GM19035 (cell line): ENCODE data around the gene RNPEPL1.

Experiments used
- ATAC-seq: cut with Tn5 transposase; IDR thresholded peaks from one replicate; pipeline ENCODE4 v1.9.1; 2021; ENCODE audit not compliant: unreplicated experiment

Gene RNPEPL1

GRCh38 chr2:240563951-240564560 is 4.2 kb upstream of the RNPEPL1 start:
- no peak for ATAC-seq

GRCh38 chr2:240564561-240565332 is 3.5 kb upstream of the RNPEPL1 start:
- ATAC-seq: no peak

GRCh38 chr2:240565333-240566202 is 2.7 kb upstream of the RNPEPL1 start:
- ATAC-seq: peak; percentile 33

GRCh38 chr2:240566203-240567136 is 1.8 kb upstream of the RNPEPL1 start:
- ATAC-seq: peak; percentile 50

GRCh38 chr2:240567137-240567871 is 980 bp upstream of the RNPEPL1 start:
- ATAC-seq: no peak

- ATAC-seq: peak; percentile 23
These were observed 616 bp downstream of the RNPEPL1 start for GRCh38 chr2:240568678-240569522.

- ATAC-seq: no peak
These were observed 1.3 kb downstream of the RNPEPL1 start for GRCh38 chr2:240569523-240569997.

GRCh38 chr2:240569998-240570530 is 1.8 kb downstream of the RNPEPL1 start:
- ATAC-seq: no peak

- no peak for ATAC-seq
These were observed 2.4 kb downstream of the RNPEPL1 start for GRCh38 chr2:240570531-240571313.

- ATAC-seq: no peak
These were observed 3.2 kb downstream of the RNPEPL1 start for GRCh38 chr2:240571314-240571973.

- no peak for ATAC-seq
These were observed 4.1 kb downstream of the RNPEPL1 start for GRCh38 chr2:240572141-240573031.

GRCh38 chr2:240573071-240573515 is 4.8 kb downstream of the RNPEPL1 start:
- ATAC-seq: no peak

- ATAC-seq: no peak
These were observed 5.5 kb downstream of the RNPEPL1 start for GRCh38 chr2:240573516-240574385.

- ATAC-seq: no peak
These were observed 6.3 kb downstream of the RNPEPL1 start for GRCh38 chr2:240574386-240575100.
